H9 (cell line): ENCODE measurements around the gene HLA-DMA. TPM values are rescaled to one million over a fixed set of nuclear protein-coding genes. Genes with fewer than 3 reads are reported as not detected.

Source experiments
- DNase-seq: peaks from one replicate; pipeline ENCODE4 v3.0.0-alpha.2; 2017
- H2AFZ ChIP-seq: one replicate; pipeline ENCODE4 v1.6.1; 2013; ENCODE audit warnings: mild to moderate bottlenecking, low read length, control low read depth, moderate library complexity
- H2AK5ac ChIP-seq: 2 replicates; pipeline ENCODE4 v1.6.1; 2013; ENCODE audit warnings: low read length, control low read depth, mixed read lengths; ENCODE audit not compliant: insufficient read length
- H2BK120ac ChIP-seq: one replicate; pipeline ENCODE4 v1.6.1; 2013; ENCODE audit warnings: low read depth, mild to moderate bottlenecking, low read length, control low read depth, inconsistent platforms; ENCODE audit not compliant: poor library complexity, severe bottlenecking
- H2BK12ac ChIP-seq: 2 replicates; pipeline ENCODE4 v1.6.1; 2013; ENCODE audit warnings: low read length, control low read depth, mixed read lengths, low read depth; ENCODE audit not compliant: insufficient read length
- H2BK15ac ChIP-seq: 2 replicates; pipeline ENCODE4 v1.6.1; 2013; ENCODE audit warnings: low read depth, low read length, control low read depth
- H2BK20ac ChIP-seq: one replicate; pipeline ENCODE4 v1.6.1; 2013; ENCODE audit warnings: low read depth, mild to moderate bottlenecking, low read length, control low read depth, inconsistent platforms; ENCODE audit not compliant: poor library complexity, severe bottlenecking
- H2BK5ac ChIP-seq: 2 replicates; pipeline ENCODE4 v1.6.1; 2013; ENCODE audit warnings: low read length, control low read depth, mixed read lengths; ENCODE audit not compliant: insufficient read length
- H3K14ac ChIP-seq: 2 replicates; pipeline ENCODE4 v1.6.1; 2013; ENCODE audit warnings: low read length, control low read depth; ENCODE audit not compliant: insufficient read depth
- H3K18ac ChIP-seq: 2 replicates; pipeline ENCODE4 v1.6.1; 2013; ENCODE audit warnings: low read depth, mild to moderate bottlenecking, mixed read lengths, low read length, control low read depth; ENCODE audit not compliant: insufficient read length
- H3K23ac ChIP-seq: 2 replicates; pipeline ENCODE4 v1.6.1; 2013; ENCODE audit warnings: low read length, control low read depth, mixed read lengths, low read depth; ENCODE audit not compliant: insufficient read length
- H3K23me2 ChIP-seq: 2 replicates; pipeline ENCODE4 v1.6.1; 2013; ENCODE audit warnings: low read depth, mild to moderate bottlenecking, mixed read lengths, low read length, control low read depth; ENCODE audit not compliant: insufficient read length, poor library complexity, severe bottlenecking
- H3K27ac ChIP-seq: 2 replicates; pipeline ENCODE4 v1.5.1; 2013; ENCODE audit warnings: low read length, control low read depth, mixed read lengths, low read depth; ENCODE audit not compliant: insufficient read length
- H3K27me3 ChIP-seq: 2 replicates; pipeline ENCODE4 v1.6.1; 2013; ENCODE audit warnings: low read length, control low read depth, inconsistent platforms; ENCODE audit not compliant: insufficient read depth
- H3K4ac ChIP-seq: 2 replicates; pipeline ENCODE4 v1.6.1; 2013; ENCODE audit warnings: low read depth, mild to moderate bottlenecking, control low read depth, inconsistent platforms, low read length, moderate library complexity
- H3K4me1 ChIP-seq: 2 replicates; pipeline ENCODE4 v1.6.1; 2013; ENCODE audit warnings: low read length, control low read depth, inconsistent platforms; ENCODE audit not compliant: insufficient read depth
- H3K4me2 ChIP-seq: 2 replicates; pipeline ENCODE4 v1.6.1; 2013; ENCODE audit warnings: low read length, control low read depth, mixed read lengths; ENCODE audit not compliant: insufficient read length, insufficient read depth
- H3K56ac ChIP-seq: 2 replicates; pipeline ENCODE4 v1.6.1; 2013; ENCODE audit warnings: low read depth, mild to moderate bottlenecking, mixed read lengths, low read length, control low read depth; ENCODE audit not compliant: insufficient read length
- H3K79me1 ChIP-seq: 2 replicates; pipeline ENCODE4 v1.6.1; 2013; ENCODE audit warnings: low read depth, mild to moderate bottlenecking, moderate library complexity, low read length, control low read depth, inconsistent platforms; ENCODE audit not compliant: insufficient read depth, poor library complexity, severe bottlenecking
- H3K79me2 ChIP-seq: 2 replicates; pipeline ENCODE4 v1.6.1; 2013; ENCODE audit warnings: low read length, control low read depth, inconsistent platforms; ENCODE audit not compliant: insufficient read depth
- H3K9ac ChIP-seq: 2 replicates; pipeline ENCODE4 v1.6.1; 2013; ENCODE audit warnings: low read length, control low read depth, mixed read lengths; ENCODE audit not compliant: insufficient read length; ENCODE audit errors: extremely low read depth
- H3K9me3 ChIP-seq: one replicate; pipeline ENCODE4 v1.6.1; 2013; ENCODE audit warnings: low read depth, low read length, inconsistent platforms; ENCODE audit not compliant: control insufficient read depth
- H3T11ph ChIP-seq: one replicate; pipeline ENCODE4 v1.6.1; 2013; ENCODE audit warnings: mild to moderate bottlenecking, low read length, control low read depth, inconsistent platforms
- H4K20me1 ChIP-seq: one replicate; pipeline ENCODE4 v1.6.1; 2013; ENCODE audit not compliant: control insufficient read depth, insufficient read length, insufficient read depth
- H4K5ac ChIP-seq: 2 replicates; pipeline ENCODE4 v1.6.1; 2013; ENCODE audit warnings: low read depth, mild to moderate bottlenecking, mixed read lengths, low read length, control low read depth; ENCODE audit not compliant: insufficient read length
- H4K8ac ChIP-seq: replicated peaks from 2 replicates; pipeline ENCODE4 v1.6.1; 2013; ENCODE audit warnings: low read length, control low read depth, mixed read lengths, low read depth; ENCODE audit not compliant: insufficient read length
- H4K91ac ChIP-seq: 2 replicates; pipeline ENCODE4 v1.6.1; 2013; ENCODE audit warnings: low read depth, mild to moderate bottlenecking, moderate library complexity, mixed read lengths, low read length, control low read depth; ENCODE audit not compliant: insufficient read length
- H3K27ac Mint-ChIP-seq, 3 experiments: 2 replicates in 2 of 3; 3 replicates in 1 of 3; pipeline ENCODE4 v1.8.0; 2020 to 2021; ENCODE audit warnings: mixed read lengths in 3 of 3, mild to moderate bottlenecking in 1 of 3, moderate library complexity in 1 of 3
- H3K27me3 Mint-ChIP-seq: 2 replicates; pipeline ENCODE4 v1.8.0; 2021; ENCODE audit warnings: low read depth, mild to moderate bottlenecking, moderate library complexity, mixed read lengths
- H3K36me3 Mint-ChIP-seq, 3 experiments: 2 replicates in 2 of 3; 3 replicates in 1 of 3; pipeline ENCODE4 v1.8.0; 2020 to 2021; ENCODE audit warnings: low read depth in 3 of 3, mixed read lengths in 3 of 3; ENCODE audit not compliant: insufficient read depth in 1 of 3
- H3K4me1 Mint-ChIP-seq, 2 experiments: 2 replicates each; pipeline ENCODE4 v1.8.0; 2020; ENCODE audit warnings: mixed read lengths in 2 of 2
- H3K4me3 Mint-ChIP-seq, 2 experiments: 2 replicates in 1 of 2; 3 replicates in 1 of 2; pipeline ENCODE4 v1.8.0; 2020 to 2021; ENCODE audit warnings: mild to moderate bottlenecking in 2 of 2, mixed read lengths in 2 of 2, moderate library complexity in 1 of 2
- H3K9me3 Mint-ChIP-seq, 2 experiments: 2 replicates in 1 of 2; 3 replicates in 1 of 2; pipeline ENCODE4 v1.8.0; 2020; ENCODE audit warnings: mild to moderate bottlenecking in 2 of 2, mixed read lengths in 2 of 2, moderate library complexity in 1 of 2
- CTCF ChIP-seq: fragments of 200-600 bp; sonication (generic); conservative IDR thresholded peaks from 3 replicates; pipeline ENCODE4 v1.8.0; 2021; ENCODE audit warnings: antibody characterized with exemption, mild to moderate bottlenecking
- WGBS: extraction: QIAGEN DNeasy Blood & Tissue Kit; methylation state at CpG from one replicate; pipeline ENCODE4 v1.1.7; 2013; ENCODE audit warnings: missing lambda C conversion rate, low lambda C conversion rate, mixed read lengths; ENCODE audit not compliant: insufficient read length; ENCODE audit errors: extremely low coverage; 5-methylcytosine and 5-hydroxymethylcytosine counted together
- total RNA-seq: library from RNA; stranded (reverse); gene quantifications from 2 replicates; pipeline ENCODE4 v1.2.1, GENCODE V29; 2021

Gene HLA-DMA
- total RNA-seq, 1 experiment from 2014 or later: 7.5 TPM

DNA sequence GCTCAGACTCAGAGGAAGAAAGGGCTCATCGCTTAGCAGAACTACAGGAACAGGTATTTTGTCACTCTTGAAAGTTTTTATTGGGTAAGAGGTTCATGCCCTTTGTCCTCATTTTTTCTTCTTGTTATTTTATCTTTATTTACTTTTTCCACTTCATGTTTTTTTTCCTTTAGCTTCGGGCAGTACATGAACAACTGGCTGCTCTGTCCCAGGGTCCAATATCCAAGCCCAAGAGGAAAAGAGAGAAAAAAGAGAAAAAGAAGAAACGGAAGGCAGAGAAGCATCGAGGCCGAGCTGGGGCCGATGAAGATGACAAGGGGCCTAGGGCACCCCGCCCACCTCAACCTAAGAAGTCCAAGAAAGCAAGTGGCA, 25.0 kb upstream of the HLA-DMA start:
- TF ChIP-seq CTCF: no peak
- Histone ChIP-seq H4K91ac (no peak overlapping the region), H2BK5ac (no peak overlapping the region), H3K27me3 (no peaks in the 10 kb centered on the region), H3K18ac (no peak overlapping the region), H3K4ac (no peak overlapping the region), H2AK5ac (no peak overlapping the region), H3K9me3 (no peaks in the 10 kb centered on the region), H2BK120ac (no peak overlapping the region), H3K4me2 (no peak overlapping the region), H2BK12ac (no peak overlapping the region), H3K79me2 (peaks cover 34% of the 10 kb centered on the region), H2BK20ac (no peak overlapping the region), H3K27ac (no peak overlapping the region), H3T11ph (no peak overlapping the region), H3K79me1 (peaks cover 20% of the 10 kb centered on the region), H4K8ac (no peak overlapping the region), H2AFZ (no peak overlapping the region), H3K14ac (no peak overlapping the region), H4K20me1 (no peaks in the 10 kb centered on the region), H4K5ac (no peak overlapping the region), H2BK15ac (no peak overlapping the region), H3K23ac (no peak overlapping the region), H3K9ac (no peak overlapping the region), H3K23me2 (peaks cover 7% of the 10 kb centered on the region), H3K56ac (no peak overlapping the region), H3K4me1 (no peaks in the 10 kb centered on the region)
- Mint-ChIP-seq H3K4me1 (peaks cover 23 to 61% of the 10 kb centered on the region in 2 experiments), H3K4me3 (no peak overlapping the region; a peak in 1 of 5 replicates), H3K27ac (peak overlapping the region in 2 of 3 experiments; percentile 34 to 75; a peak in 4 of 7 replicates), H3K27me3 (peaks cover 1% of the 10 kb centered on the region), H3K36me3 (peaks cover 85 to 93% (median 88%) of the 10 kb centered on the region in 3 experiments), H3K9me3 (peaks cover 6 to 7% of the 10 kb centered on the region in 2 experiments)
- WGBS: no CpG with 5 or more reads among the region's 7 CpGs
- no peak for DNase-seq
